NCI-H774 (cell line): ENCODE results near the gene IGF1R.

Experiments
- DNase-seq: peaks from one replicate; lab custom pipeline; 2025; lab: John Stamatoyannopoulos, UW

Gene IGF1R

GRCh38 chr15:98887976-98888375 is 239.6 kb downstream of the IGF1R start:
- DNase-seq, result no peak

GRCh38 chr15:98888820-98889479 is 240.6 kb downstream of the IGF1R start:
- no peak for DNase-seq

GRCh38 chr15:98889930-98890695 is 241.8 kb downstream of the IGF1R start:
- no peak for DNase-seq

GRCh38 chr15:98891301-98891700 is 243.0 kb downstream of the IGF1R start:
- no peak for DNase-seq

- DNase-seq, result no peak
These were observed 245.1 kb downstream of the IGF1R start for GRCh38 chr15:98893401-98893800.

- DNase-seq, result no peak
These were observed 246.0 kb downstream of the IGF1R start for GRCh38 chr15:98894312-98894711.

- DNase-seq, result no peak
These were observed 247.8 kb downstream of the IGF1R start for GRCh38 chr15:98896002-98896721.

- DNase-seq, result no peak
These were observed 248.7 kb downstream of the IGF1R start for GRCh38 chr15:98896802-98897732.

GRCh38 chr15:98898122-98898521 is 249.8 kb downstream of the IGF1R start:
- no peak for DNase-seq

GRCh38 chr15:98899272-98900021 is 251.1 kb downstream of the IGF1R start:
- DNase-seq, result no peak

GRCh38 chr15:98900356-98900755 is 252.0 kb downstream of the IGF1R start:
- no peak for DNase-seq

- no peak for DNase-seq
These were observed 253.2 kb downstream of the IGF1R start for GRCh38 chr15:98901434-98902072.

GRCh38 chr15:98902931-98903330 is 254.6 kb downstream of the IGF1R start:
- no peak for DNase-seq

GRCh38 chr15:98903377-98904018 is 255.2 kb downstream of the IGF1R start:
- DNase-seq, result no peak

GRCh38 chr15:98904544-98904943 is 256.2 kb downstream of the IGF1R start:
- DNase-seq, result no peak

GRCh38 chr15:98905963-98906711 is 257.8 kb downstream of the IGF1R start:
- DNase-seq, result no peak

- no peak for DNase-seq
These were observed 258.4 kb downstream of the IGF1R start for GRCh38 chr15:98906712-98907083.

- no peak for DNase-seq
These were observed 259.7 kb downstream of the IGF1R start for GRCh38 chr15:98907927-98908471.
